Dedifferentiated amniotic fluid mesenchymal stem cell (primary cell): ENCODE data around the gene PLBD2.
"Not testable (repeated sequence)": the region's sequence is repeated elsewhere in the genome, so short reads cannot be mapped to it uniquely, and the experiment has no call there.

Experiments
- DNase-seq: peaks from one replicate; pipeline ENCODE4 v3.0.0-alpha.2; 2016; ENCODE audit errors: extremely low spot score

Gene PLBD2

GRCh38 chr12:113334786-113335539 is 23.4 kb upstream of the PLBD2 start, which contains the start of gene SLC8B1:
Gene SLC8B1, minus strand, starts transcription at chr12:113335109. Its CDS starts 2,231 bp downstream, at chr12:113332878.
- DNase-seq, result peak; percentile 49

GRCh38 chr12:113339540-113339939 is 18.8 kb upstream of the PLBD2 start:
- no peak for DNase-seq

- no peak for DNase-seq
These were observed 18.3 kb upstream of the PLBD2 start for GRCh38 chr12:113340061-113340460.

- DNase-seq, result no peak
These were observed 16.9 kb upstream of the PLBD2 start for GRCh38 chr12:113341535-113341934.

- DNase-seq, result no peak
These were observed 13.1 kb upstream of the PLBD2 start for GRCh38 chr12:113345318-113345717.

- no peak for DNase-seq
These were observed 12.0 kb upstream of the PLBD2 start for GRCh38 chr12:113346353-113346752.

GRCh38 chr12:113347107-113347506 is 11.3 kb upstream of the PLBD2 start:
- no peak for DNase-seq

GRCh38 chr12:113347892-113348291 is 10.5 kb upstream of the PLBD2 start:
- no peak for DNase-seq

- no peak for DNase-seq
These were observed 9.4 kb upstream of the PLBD2 start for GRCh38 chr12:113348849-113349536.

- DNase-seq, result no peak
These were observed 7.3 kb upstream of the PLBD2 start for GRCh38 chr12:113351089-113351488.

- not testable (repeated sequence) for DNase-seq
These were observed 4.2 kb upstream of the PLBD2 start for GRCh38 chr12:113354192-113354591.

- DNase-seq, result no peak
These were observed 949 bp downstream of the PLBD2 start for GRCh38 chr12:113359133-113359938.

- DNase-seq, result no peak
These were observed 1.8 kb downstream of the PLBD2 start for GRCh38 chr12:113359939-113360748.

- no peak for DNase-seq
These were observed 3.4 kb downstream of the PLBD2 start for GRCh38 chr12:113361574-113362370.

GRCh38 chr12:113364698-113365097 is 6.3 kb downstream of the PLBD2 start:
- no peak for DNase-seq

GRCh38 chr12:113365639-113366395 is 7.4 kb downstream of the PLBD2 start:
- no peak for DNase-seq

- no peak for DNase-seq
These were observed 8.4 kb downstream of the PLBD2 start for GRCh38 chr12:113366827-113367226.

- no peak for DNase-seq
These were observed 9.9 kb downstream of the PLBD2 start for GRCh38 chr12:113368331-113368730.

GRCh38 chr12:113369391-113369985 is 11.1 kb downstream of the PLBD2 start:
- DNase-seq, result no peak
